ENCODE measurements around the gene CDRT15.
A peak's percentile ranks its signal among the peaks of the same experiment; 100 is the strongest.
"Not testable (repeated sequence)": the region's sequence is repeated elsewhere in the genome, so short reads cannot be mapped to it uniquely, and the experiment has no call there.

The CDRT15 gene

GRCh38 chr17:14236762-14237161 lies at the start of gene CDRT15:
Gene CDRT15 (minus strand): TSS chr17:14236862. CDS start chr17:14236833, 29 bp downstream.
- DNase-seq: not testable (repeated sequence)

DNA sequence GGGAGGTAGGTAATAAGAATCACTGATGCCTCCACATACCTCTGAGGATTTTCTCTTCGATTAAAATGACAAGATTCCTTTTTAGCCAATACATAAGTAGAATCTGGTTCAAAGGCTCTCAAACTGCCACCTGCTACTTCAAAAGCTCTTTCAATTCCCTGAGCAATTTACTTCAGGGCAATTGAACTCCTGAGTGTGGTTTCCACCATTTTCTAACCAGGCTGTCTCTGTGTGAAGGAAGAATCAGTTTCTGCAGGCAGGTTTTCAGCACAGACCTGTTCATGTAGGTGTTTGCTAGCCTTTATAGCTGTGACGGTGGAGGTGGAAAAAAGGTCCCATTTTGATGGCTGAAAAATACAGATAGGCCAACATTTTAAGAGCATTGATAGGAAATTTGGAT lies 46.1 kb upstream of the CDRT15 start:
- DNase-seq: no peak

- DNase-seq: no peak
Observed at GRCh38 chr17:14281530-14281929, 44.9 kb upstream of the CDRT15 start.

DNA sequence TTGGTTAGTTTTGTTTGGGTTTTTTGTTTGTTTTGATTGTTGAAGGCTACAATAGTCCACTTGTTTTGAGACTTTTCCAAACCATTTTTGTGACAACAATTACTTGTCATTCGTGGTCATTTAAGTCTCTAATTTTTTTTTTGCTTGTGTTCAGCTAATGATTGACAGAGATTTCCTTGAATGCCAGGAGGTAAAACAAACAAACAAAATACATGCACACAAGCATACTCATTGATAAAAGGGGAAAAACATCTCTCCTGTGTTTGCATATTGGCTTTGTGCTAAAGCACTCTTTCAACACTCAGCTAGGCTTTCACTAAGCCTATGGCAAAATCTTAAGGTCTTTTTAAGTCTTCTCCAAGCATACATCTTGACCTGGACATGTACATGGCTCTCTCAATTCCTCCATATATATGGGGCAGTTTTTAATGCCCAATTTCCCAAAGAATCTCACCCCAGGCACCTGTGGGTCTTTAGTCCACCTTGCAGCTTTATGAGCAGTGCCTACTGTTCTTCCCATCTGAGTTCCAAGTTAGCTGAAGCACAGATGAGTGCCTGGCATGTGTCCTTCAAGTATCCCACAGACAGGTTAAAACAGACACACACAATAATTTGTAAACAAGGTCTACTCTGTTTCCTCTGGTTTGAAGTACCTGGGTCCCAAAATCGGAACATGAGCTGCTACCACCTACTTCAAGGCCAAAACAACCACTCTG lies 40.0 kb upstream of the CDRT15 start:
- DNase-seq: no peak

GRCh38 chr17:14270508-14270907 lies 33.8 kb upstream of the CDRT15 start:
- no peak for DNase-seq

GRCh38 chr17:14269473-14269872 lies 32.8 kb upstream of the CDRT15 start:
- DNase-seq: no peak

GRCh38 chr17:14268264-14268663 lies 31.6 kb upstream of the CDRT15 start:
- DNase-seq: peak; percentile 0

- no peak for DNase-seq
Observed at GRCh38 chr17:14261406-14261805, 24.7 kb upstream of the CDRT15 start.

GRCh38 chr17:14245629-14246028 lies 9.0 kb upstream of the CDRT15 start:
- no peak for DNase-seq

DNA sequence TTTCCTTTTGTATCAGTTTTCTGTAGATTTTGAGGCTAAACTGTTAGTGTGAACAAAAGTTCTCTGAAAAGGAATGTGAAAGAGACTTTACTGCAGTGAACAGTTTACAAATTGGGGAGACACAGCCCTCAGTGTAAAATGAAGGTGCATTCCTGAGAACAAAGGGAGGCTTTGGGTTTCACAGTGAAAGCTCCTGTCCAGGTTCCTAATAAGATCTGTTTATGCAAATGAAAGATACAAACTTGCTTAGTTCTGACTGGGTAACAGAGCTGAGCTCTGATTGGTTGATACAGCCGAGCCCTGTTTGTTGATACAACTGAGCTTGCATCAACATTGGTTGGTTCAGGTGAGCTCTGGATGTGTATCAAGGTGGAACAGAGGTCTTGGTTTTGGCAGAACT lies 8.3 kb upstream of the CDRT15 start:
- DNase-seq: no peak

DNA sequence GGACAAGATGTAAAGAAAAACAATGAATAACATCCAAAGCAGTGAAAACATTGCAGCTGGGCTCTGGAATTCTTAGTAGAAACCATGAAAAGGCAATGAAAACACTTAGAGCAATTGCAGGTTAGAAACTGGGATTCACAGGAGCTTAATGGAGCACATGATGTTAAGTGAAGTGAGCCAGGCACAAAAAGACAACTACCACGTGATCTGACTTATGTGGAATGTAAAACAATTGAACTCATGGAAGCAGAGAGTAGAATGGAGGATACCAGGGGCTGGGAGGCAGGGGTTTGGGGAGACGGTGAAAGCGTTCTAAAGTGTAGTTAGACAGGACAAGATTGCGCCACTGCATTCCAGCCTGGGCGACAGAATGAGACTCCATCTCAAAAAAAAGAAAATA lies 2.6 kb upstream of the CDRT15 start:
- not testable (repeated sequence) for DNase-seq

DNA sequence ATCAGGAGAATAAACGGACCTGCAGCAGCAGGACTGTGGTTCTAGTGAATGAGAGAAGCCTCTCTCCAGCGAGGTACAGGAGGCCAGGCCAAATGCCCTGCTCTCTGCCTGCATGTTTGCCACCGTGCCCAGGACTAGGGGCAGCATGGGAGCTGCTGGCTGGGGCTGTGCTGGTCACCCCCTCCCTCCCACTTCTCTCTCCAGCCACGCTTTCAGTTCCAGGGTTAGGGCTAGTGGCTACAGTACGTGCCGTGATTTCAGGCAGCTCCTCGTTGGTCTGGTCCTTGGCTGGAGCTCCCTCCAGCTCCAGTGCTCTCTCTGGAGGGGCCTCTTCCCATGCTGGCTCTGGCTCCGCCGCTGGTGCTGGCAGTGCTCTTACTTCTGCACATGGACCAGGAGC lies 630 bp downstream of the CDRT15 start:
- not testable (repeated sequence) for DNase-seq

- not testable (repeated sequence) for DNase-seq
Observed at GRCh38 chr17:14235047-14235446, 1.6 kb downstream of the CDRT15 start.

GRCh38 chr17:14231187-14231586 lies 5.5 kb downstream of the CDRT15 start:
- not testable (repeated sequence) for DNase-seq

GRCh38 chr17:14228903-14229302 lies 7.8 kb downstream of the CDRT15 start:
- DNase-seq: no peak

DNA sequence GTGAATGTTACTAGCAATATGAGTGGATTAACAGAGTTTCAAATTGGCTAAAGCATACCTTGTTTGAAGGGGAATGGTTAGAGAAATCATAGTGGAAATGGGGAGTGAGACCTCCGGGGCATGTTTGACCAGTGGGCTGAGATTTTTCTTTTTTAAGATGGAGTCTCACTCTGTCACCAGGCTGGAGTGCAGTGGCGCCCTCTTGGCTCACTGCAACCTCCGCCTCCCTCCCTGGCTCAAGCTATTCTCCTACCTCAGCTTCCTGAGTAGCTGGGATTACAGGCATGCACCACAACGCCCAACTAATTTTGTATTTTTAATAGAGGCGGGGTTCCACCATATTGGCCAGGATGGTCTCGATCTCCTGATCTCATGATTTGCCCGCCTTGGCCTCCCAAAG lies 9.6 kb downstream of the CDRT15 start:
- DNase-seq: no peak

- DNase-seq: no peak
Observed at GRCh38 chr17:14225254-14225980, 11.2 kb downstream of the CDRT15 start.

DNA sequence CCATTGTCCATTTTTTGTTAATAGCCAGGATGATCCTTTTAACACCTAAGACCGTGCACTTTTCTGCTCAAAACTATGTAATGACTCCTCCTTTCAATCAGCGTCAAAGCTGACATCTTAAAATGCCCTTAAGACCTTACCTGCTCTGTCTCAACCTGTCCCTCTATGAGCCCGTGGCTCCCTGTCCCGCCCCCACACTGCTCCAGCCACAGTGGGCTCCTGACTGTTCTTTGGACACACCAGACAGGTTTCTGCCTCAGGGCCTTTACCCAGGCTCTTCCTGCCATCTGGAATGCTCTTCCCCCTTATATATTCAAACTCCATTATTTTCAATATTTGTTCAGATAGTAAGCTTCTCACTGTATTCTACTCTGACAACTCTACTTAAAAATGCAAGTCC lies 14.1 kb downstream of the CDRT15 start:
- DNase-seq: peak; percentile 12

- DNase-seq: no peak
Observed at GRCh38 chr17:14214271-14214670, 22.4 kb downstream of the CDRT15 start.

DNA sequence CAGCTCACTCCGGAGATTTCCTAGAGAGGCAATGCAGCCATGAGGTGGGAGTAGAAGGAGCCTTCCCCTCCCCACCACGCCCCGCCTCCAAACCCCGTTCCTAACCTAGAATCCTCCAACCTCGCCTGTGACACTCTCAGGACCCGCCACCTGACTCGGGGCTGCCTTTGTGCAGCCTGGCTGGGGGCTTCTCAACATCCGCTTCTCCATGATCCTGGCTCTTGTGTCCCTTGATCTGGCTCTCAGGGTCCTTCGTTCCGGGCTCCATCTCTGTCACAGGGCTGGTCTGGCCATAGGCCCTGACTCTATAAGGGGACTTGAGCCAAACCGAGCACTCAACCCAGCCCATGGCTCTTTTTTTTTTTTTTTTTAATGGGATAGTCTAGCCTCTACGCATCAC lies 24.3 kb downstream of the CDRT15 start:
- no peak for DNase-seq

- DNase-seq: no peak
Observed at GRCh38 chr17:14211801-14212200, 24.9 kb downstream of the CDRT15 start.

- no peak for DNase-seq
Observed at GRCh38 chr17:14211246-14211645, 25.4 kb downstream of the CDRT15 start.

DNA sequence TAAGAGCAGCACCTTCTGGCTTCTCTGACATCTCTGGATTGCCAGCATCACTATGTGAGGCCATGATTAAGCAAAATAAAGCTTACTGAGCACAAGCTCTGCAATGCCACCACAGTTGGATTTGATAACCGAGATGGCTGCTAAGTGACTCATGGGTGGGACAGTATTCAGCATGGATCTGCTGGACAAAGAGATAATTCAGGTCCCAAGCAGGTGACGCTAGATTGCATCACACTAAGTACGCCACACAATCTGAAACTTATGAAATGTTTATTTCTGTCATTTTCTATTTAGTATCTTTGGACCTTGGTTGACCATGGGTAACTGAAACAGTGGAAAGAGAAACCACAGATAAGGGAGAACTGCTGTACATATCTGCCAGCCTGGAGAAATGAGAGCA lies 27.4 kb downstream of the CDRT15 start:
- DNase-seq: no peak

DNA sequence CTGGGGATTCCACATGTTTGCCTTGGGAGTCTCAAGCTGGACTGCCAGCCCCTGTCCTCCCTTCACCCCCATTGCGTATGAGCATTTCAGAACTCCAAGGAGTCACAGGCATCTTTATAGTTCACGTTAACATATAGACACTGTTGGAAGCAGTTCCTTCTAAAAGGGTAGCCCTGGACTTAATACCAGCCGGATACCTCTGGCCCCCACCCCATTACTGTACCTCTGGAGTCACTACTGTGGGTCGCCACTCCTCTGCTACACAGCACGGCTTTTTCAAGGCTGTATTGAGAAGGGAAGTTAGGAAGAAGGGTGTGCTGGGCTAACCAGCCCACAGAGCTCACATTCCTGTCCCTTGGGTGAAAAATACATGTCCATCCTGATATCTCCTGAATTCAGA lies 28.9 kb downstream of the CDRT15 start:
- no peak for DNase-seq

DNA sequence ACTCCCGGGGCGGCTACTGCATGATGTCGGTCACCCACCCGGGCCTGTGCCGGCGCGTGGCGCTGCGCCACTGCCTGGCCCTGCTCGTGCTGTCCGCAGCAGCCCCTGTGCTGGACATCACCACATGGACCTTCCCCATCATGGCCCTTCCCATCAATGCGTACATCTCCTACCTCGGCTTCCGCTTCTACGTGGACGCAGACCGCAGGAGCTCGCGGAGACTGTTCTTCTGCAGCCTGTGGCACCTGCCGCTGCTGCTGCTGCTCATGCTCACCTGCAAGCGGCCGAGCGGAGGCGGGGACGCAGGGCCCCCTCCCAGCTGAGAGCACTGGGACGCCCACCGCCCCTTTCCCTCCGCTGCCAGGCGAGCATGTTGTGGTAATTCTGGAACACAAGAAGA lies 29.8 kb downstream of the CDRT15 start:
- DNase-seq: no peak
